Smooth muscle cell (in vitro differentiated cells): Measurements from ENCODE around the gene BRWD1. TPM values are rescaled to one million over a fixed set of nuclear protein-coding genes. Genes with fewer than 3 reads are reported as not detected.
"Not testable (repeated sequence)": the region's sequence is repeated elsewhere in the genome, so short reads cannot be mapped to it uniquely, and the experiment has no call there.

Experiments
- DNase-seq: peaks from one replicate; lab custom pipeline; 2025; ENCODE audit not compliant: unreplicated experiment; lab: John Stamatoyannopoulos, UW
- H2AFZ ChIP-seq: fragments of 200-600 bp; sonication (generic); 2 replicates; pipeline ENCODE4 v1.6.0; 2016; ENCODE audit warnings: antibody characterized with exemption, low read depth, mild to moderate bottlenecking
- H3F3A ChIP-seq: fragments of 200-600 bp; sonication (generic); 2 replicates; pipeline ENCODE4 v1.6.0; 2017; ENCODE audit warnings: antibody characterized with exemption, low read depth
- H3K27ac ChIP-seq: fragments of 200-600 bp; sonication (generic); 2 replicates; pipeline ENCODE4 v1.5.1; 2016; ENCODE audit warnings: low read depth, mild to moderate bottlenecking
- H3K27me3 ChIP-seq: fragments of 200-600 bp; sonication (generic); 2 replicates; pipeline ENCODE4 v1.6.1; 2016; ENCODE audit warnings: low read depth, mild to moderate bottlenecking
- H3K36me3 ChIP-seq: fragments of 200-600 bp; sonication (generic); 2 replicates; pipeline ENCODE4 v1.5.1; 2016; ENCODE audit warnings: low read depth
- H3K4me1 ChIP-seq: fragments of 200-600 bp; sonication (generic); 2 replicates; pipeline ENCODE4 v1.5.1; 2016; ENCODE audit warnings: low read depth
- H3K4me2 ChIP-seq: fragments of 200-600 bp; sonication (generic); 2 replicates; pipeline ENCODE4 v1.6.0; 2016; ENCODE audit warnings: mild to moderate bottlenecking
- H3K4me3 ChIP-seq: fragments of 200-600 bp; sonication (generic); 2 replicates; pipeline ENCODE4 v1.5.1; 2016; ENCODE audit warnings: mild to moderate bottlenecking
- H3K79me2 ChIP-seq: fragments of 200-600 bp; sonication (generic); 2 replicates; pipeline ENCODE4 v1.6.0; 2016; ENCODE audit warnings: low read depth, mild to moderate bottlenecking
- H3K9ac ChIP-seq: fragments of 200-600 bp; sonication (generic); 2 replicates; pipeline ENCODE4 v1.6.0; 2016; ENCODE audit warnings: low read depth
- H3K9me3 ChIP-seq: fragments of 200-600 bp; sonication (generic); replicated peaks from 2 replicates; pipeline ENCODE4 v1.5.1; 2016; ENCODE audit warnings: low read depth
- H4K20me1 ChIP-seq: fragments of 200-600 bp; sonication (generic); 2 replicates; pipeline ENCODE4 v1.6.0; 2016; ENCODE audit warnings: low read depth
- CTCF ChIP-seq: fragments of 200-600 bp; sonication (generic); IDR thresholded peaks from 2 replicates; pipeline ENCODE4 v1.5.1; 2017; ENCODE audit warnings: borderline replicate concordance, mild to moderate bottlenecking, antibody characterized with exemption; ENCODE audit not compliant: insufficient read depth, poor library complexity, severe bottlenecking
- WGBS: methylation state at CpG from one replicate; pipeline ENCODE4 v1.1.7; 2016; ENCODE audit warnings: low lambda C conversion rate; 5-methylcytosine and 5-hydroxymethylcytosine counted together
- polyA plus RNA-seq: library from polyadenylated mRNA; unstranded; fragments of >200 nt; fragmentation: Nextera tagmentation; extraction: Ambion mirVana; gene quantifications from 2 replicates; pipeline ENCODE4 v1.2.1, GENCODE V29; 2016
- total RNA-seq: library from RNA; depleted of rRNA; stranded (reverse); fragments of >200 nt; gene quantifications from 2 replicates; pipeline ENCODE4 v1.2.3, GENCODE V29; 2014

The BRWD1 gene
- total and polyA plus RNA-seq, 2 experiments from 2014 or later = 19.0 to 51.0 TPM

- H3K79me2 ChIP-seq = no peaks in the 10 kb centered on the region
- H3K9me3 ChIP-seq = no peaks in the 10 kb centered on the region
- H3K4me2 ChIP-seq = peak overlapping the region; percentile 76
- H3K4me1 ChIP-seq = peaks cover 9% of the 10 kb centered on the region
- H3K4me3 ChIP-seq = no peak overlapping the region
- TF ChIP-seq CTCF = peak; percentile 24
- peaks cover 27% of the 10 kb centered on the region for H3F3A ChIP-seq
- DNase-seq = no peak
- no peaks in the 10 kb centered on the region for H3K36me3 ChIP-seq
- no peaks in the 10 kb centered on the region for H3K27me3 ChIP-seq
- peak overlapping the region; percentile 97 for H3K27ac ChIP-seq
- no peaks in the 10 kb centered on the region for H4K20me1 ChIP-seq
- no peak overlapping the region for H2AFZ ChIP-seq
- H3K9ac ChIP-seq = peak overlapping the region; percentile 69
- WGBS = 11% methylated on average over 14 of the region's 14 CpGs
These were observed 175.9 kb downstream of the BRWD1 start for GRCh38 chr21:39137248-39138178.

GRCh38 chr21:39136711-39137110 lies 176.7 kb downstream of the BRWD1 start:
- Histone ChIP-seq H3K9me3 (no peaks in the 10 kb centered on the region), H3K27ac (peak overlapping the region; percentile 97), H3K4me2 (peak overlapping the region; percentile 76), H3K36me3 (no peaks in the 10 kb centered on the region), H2AFZ (no peak overlapping the region), H4K20me1 (no peaks in the 10 kb centered on the region), H3K79me2 (no peaks in the 10 kb centered on the region), H3F3A (peaks cover 22% of the 10 kb centered on the region), H3K4me3 (no peak overlapping the region), H3K4me1 (peaks cover 9% of the 10 kb centered on the region), H3K9ac (peak overlapping the region; percentile 69), H3K27me3 (no peaks in the 10 kb centered on the region)
- no peak for DNase-seq
- WGBS = 37% methylated on average over 5 of the region's 5 CpGs
- no peak for TF ChIP-seq CTCF

- H3K27ac ChIP-seq = peak overlapping the region; percentile 97
- not testable (repeated sequence) for DNase-seq, H3K36me3 ChIP-seq, H3K9ac ChIP-seq, H2AFZ ChIP-seq, H3K9me3 ChIP-seq, H3K27me3 ChIP-seq, H3K4me2 ChIP-seq, H3K79me2 ChIP-seq, H4K20me1 ChIP-seq, H3K4me3 ChIP-seq, H3K4me1 ChIP-seq
- TF ChIP-seq CTCF = peak; percentile 28
- 90% methylated on average over 8 of the region's 8 CpGs for whole genome bisulfite sequencing
- H3F3A ChIP-seq = peaks cover 18% of the 10 kb centered on the region
These were observed 177.3 kb downstream of the BRWD1 start for GRCh38 chr21:39136138-39136537.
